HG03521 (cell line): Measurements from ENCODE around the gene POLK.
"Not testable (repeated sequence)": the region's sequence is repeated elsewhere in the genome, so short reads cannot be mapped to it uniquely, and the experiment has no call there.

ENCODE experiments used
- ATAC-seq: cut with Tn5 transposase; IDR thresholded peaks from one replicate; pipeline ENCODE4 v1.9.1; 2021; ENCODE audit warnings: mild to moderate bottlenecking, moderate library complexity; ENCODE audit not compliant: unreplicated experiment

The POLK gene

GRCh38 chr5:75546830-75547229 lies 35.1 kb downstream of the POLK start:
- no peak for ATAC-seq

- no peak for ATAC-seq
These were observed 36.1 kb downstream of the POLK start for GRCh38 chr5:75547812-75548211.

- ATAC-seq, result no peak
These were observed 38.9 kb downstream of the POLK start for GRCh38 chr5:75550597-75550996.

GRCh38 chr5:75551471-75551870 lies 39.8 kb downstream of the POLK start:
- no peak for ATAC-seq

GRCh38 chr5:75552764-75553163 lies 41.1 kb downstream of the POLK start:
- no peak for ATAC-seq

- no peak for ATAC-seq
These were observed 41.7 kb downstream of the POLK start for GRCh38 chr5:75553358-75553757.

- ATAC-seq, result no peak
These were observed 46.5 kb downstream of the POLK start for GRCh38 chr5:75558221-75558620.

GRCh38 chr5:75558981-75559632 lies 47.4 kb downstream of the POLK start:
- ATAC-seq, result no peak

GRCh38 chr5:75560655-75561054 lies 49.0 kb downstream of the POLK start:
- not testable (repeated sequence) for ATAC-seq

- not testable (repeated sequence) for ATAC-seq
These were observed 54.5 kb downstream of the POLK start for GRCh38 chr5:75565991-75566709.

- ATAC-seq, result peak; percentile 75
These were observed 55.1 kb downstream of the POLK start for GRCh38 chr5:75566710-75567309.

GRCh38 chr5:75567710-75568109 lies 56.0 kb downstream of the POLK start:
- ATAC-seq, result no peak

- ATAC-seq, result no peak
These were observed 56.5 kb downstream of the POLK start for GRCh38 chr5:75568202-75568601.

- no peak for ATAC-seq
These were observed 59.9 kb downstream of the POLK start for GRCh38 chr5:75571547-75571946.

GRCh38 chr5:75574791-75575190 lies 63.1 kb downstream of the POLK start:
- no peak for ATAC-seq

- ATAC-seq, result not testable (repeated sequence)
These were observed 66.6 kb downstream of the POLK start for GRCh38 chr5:75578280-75578679.

GRCh38 chr5:75584641-75585040 lies 73.0 kb downstream of the POLK start:
- no peak for ATAC-seq

- ATAC-seq, result no peak
These were observed 77.0 kb downstream of the POLK start for GRCh38 chr5:75588666-75589065.

- ATAC-seq, result no peak
These were observed 88.8 kb downstream of the POLK start for GRCh38 chr5:75600535-75600934.

- no peak for ATAC-seq
These were observed 89.9 kb downstream of the POLK start for GRCh38 chr5:75601567-75601966.

- ATAC-seq, result no peak
These were observed 90.3 kb downstream of the POLK start for GRCh38 chr5:75601996-75602395.

GRCh38 chr5:75603371-75603770 lies 91.7 kb downstream of the POLK start:
- ATAC-seq, result no peak
